ENCODE measurements around the gene KDM2A.

KDM2A gene

DNA sequence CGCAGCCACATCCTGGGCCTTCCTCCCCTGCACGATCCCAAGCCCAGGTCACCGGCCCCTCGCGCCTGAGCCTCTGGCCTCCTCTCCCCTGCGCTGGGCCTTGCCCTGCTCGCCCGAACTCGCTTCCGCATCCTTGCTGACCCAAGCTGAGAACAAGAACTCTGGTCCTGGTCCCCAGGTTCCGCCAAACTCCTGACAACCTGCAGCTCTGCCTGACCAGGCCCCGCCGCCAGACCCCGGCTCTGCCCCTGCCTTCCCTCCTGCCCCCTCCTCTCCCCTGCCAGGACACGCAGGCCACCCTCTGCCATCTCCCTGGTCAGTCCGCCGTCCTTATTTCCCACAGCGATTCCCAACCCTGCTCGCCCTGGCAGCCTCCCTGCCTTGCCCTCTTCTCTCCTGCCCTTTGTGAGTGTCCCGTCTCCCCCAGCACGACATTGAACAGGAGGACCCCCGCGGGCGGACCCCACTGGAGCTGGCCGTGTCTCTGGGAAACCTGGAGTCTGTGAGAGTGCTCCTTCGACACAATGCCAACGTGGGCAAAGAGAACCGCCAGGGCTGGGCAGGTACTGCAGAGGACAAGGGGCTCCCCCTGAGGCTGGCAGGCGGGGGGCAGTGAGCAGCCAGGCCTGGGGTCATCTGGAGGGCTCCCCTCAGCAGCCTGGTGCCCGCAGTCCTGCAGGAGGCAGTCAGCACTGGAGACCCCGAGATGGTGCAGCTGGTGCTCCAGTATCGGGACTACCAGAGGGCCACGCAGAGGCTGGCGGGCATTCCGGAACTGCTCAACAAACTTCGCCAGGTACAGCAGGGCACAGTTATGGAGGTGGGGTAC is 170.8 kb downstream of the KDM2A start:
- Histone ChIP-seq H3K23ac (ENCODE audit: low read length in 2 of 2) (peak overlapping the region in 1 of 2 experiments; percentile 75), H3K4me1 (ENCODE audit: control insufficient read depth, insufficient read depth, low read depth, low read length) (peaks cover 33% of the 10 kb centered on the region), H3K27ac (ENCODE audit: low read length, poor library complexity, severe bottlenecking) (peak overlapping the region; percentile 30), H3K79me1 (replicated peaks; ENCODE audit: low read length, poor library complexity, severe bottlenecking) (peaks cover 30% of the 10 kb centered on the region), H3K14ac (ENCODE audit: low read length in 2 of 2) (peak overlapping the region in 1 of 2 experiments; percentile 96), H2AFZ (ENCODE audit: low read depth, low read length) (no peak overlapping the region), H2BK5ac (ENCODE audit: low read depth, low read length, poor library complexity, severe bottlenecking) (no peak overlapping the region), H2BK12ac (ENCODE audit: low read length in 2 of 2) (peak overlapping the region in 1 of 2 experiments; percentile 54), H2AK5ac (ENCODE audit: low read length, severe bottlenecking) (peak overlapping the region; percentile 55), H3K9ac (ENCODE audit: low read length) (peak overlapping the region; percentile 90), H4K8ac (ENCODE audit: low read length) (peak overlapping the region; percentile 81), H3K4ac (ENCODE audit: low read depth in 1 of 2, low read length in 2 of 2) (peak overlapping the region; percentile 10 to 96), H4K91ac (ENCODE audit: low read length) (peak overlapping the region; percentile 15), H2BK120ac (ENCODE audit: low read depth, low read length) (peak overlapping the region; percentile 65), H3K27me3 (ENCODE audit: control insufficient read depth in 1 of 2, insufficient read depth in 1 of 2, low read length in 2 of 2) (no peaks in the 10 kb centered on the region), H3K36me3 (ENCODE audit: control insufficient read depth in 1 of 2, insufficient read depth in 2 of 2, low read depth in 1 of 2, low read length in 2 of 2) (peaks cover 55 to 61% of the 10 kb centered on the region in 2 experiments), H3K4me2 (ENCODE audit: low read length, poor library complexity, severe bottlenecking) (peak overlapping the region; percentile 78), H3K18ac (ENCODE audit: low read depth in 1 of 2, low read length in 2 of 2) (peak overlapping the region; percentile 49 to 90), H3K9me3 (ENCODE audit: control insufficient read depth, low read length) (peaks cover 3% of the 10 kb centered on the region), H3K4me3 (ENCODE audit: insufficient read depth in 1 of 2, low read depth in 1 of 2, low read length in 2 of 2) (peak overlapping the region; percentile 63 to 90), H2BK15ac (ENCODE audit: low read depth, poor library complexity, severe bottlenecking) (peak overlapping the region; percentile 97)
- no peak for DNase-seq
- 38% methylated on average over 35 of the region's 36 CpGs for WGBS

DNA sequence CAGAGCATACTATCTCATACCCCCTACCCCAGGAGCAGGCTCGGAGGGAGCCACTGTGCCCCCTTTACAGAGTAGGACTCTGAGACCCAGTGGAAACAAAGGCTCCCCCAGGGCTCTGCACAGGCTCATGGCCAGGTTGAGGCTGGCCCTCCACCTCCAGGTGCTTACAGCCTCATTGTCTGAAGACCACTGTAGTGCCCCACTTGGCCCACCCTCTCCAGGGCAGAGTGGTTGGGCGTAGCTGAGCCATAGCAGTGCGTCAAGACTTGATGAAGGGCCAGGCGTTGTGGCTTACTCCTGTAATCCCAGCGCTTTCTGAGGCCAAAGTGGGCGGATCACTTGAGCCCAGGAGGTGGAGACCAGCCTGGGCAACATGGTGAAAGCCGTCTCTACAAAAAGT is 171.7 kb downstream of the KDM2A start:
- H4K8ac ChIP-seq (ENCODE audit: low read length), result no peak overlapping the region
- no peak overlapping the region for H2BK12ac ChIP-seq (ENCODE audit: low read length in 2 of 2)
- H2BK5ac ChIP-seq (ENCODE audit: low read depth, low read length, poor library complexity, severe bottlenecking), result no peak overlapping the region
- peak overlapping the region; percentile 90 for H3K9ac ChIP-seq (ENCODE audit: low read length)
- H3K27me3 ChIP-seq (ENCODE audit: control insufficient read depth in 1 of 2, insufficient read depth in 1 of 2, low read length in 2 of 2), result no peaks in the 10 kb centered on the region
- H3K36me3 ChIP-seq (ENCODE audit: control insufficient read depth in 1 of 2, insufficient read depth in 2 of 2, low read depth in 1 of 2, low read length in 2 of 2), result peaks cover 52 to 62% of the 10 kb centered on the region in 2 experiments
- no peak overlapping the region for H3K14ac ChIP-seq (ENCODE audit: low read length in 2 of 2)
- peak overlapping the region in 1 of 2 experiments; percentile 90 for H3K4me3 ChIP-seq (ENCODE audit: insufficient read depth in 1 of 2, low read depth in 1 of 2, low read length in 2 of 2)
- H3K9me3 ChIP-seq (ENCODE audit: control insufficient read depth, low read length), result peaks cover 9% of the 10 kb centered on the region
- H2AK5ac ChIP-seq (ENCODE audit: low read length, severe bottlenecking), result no peak overlapping the region
- peaks cover 23% of the 10 kb centered on the region for H3K79me1 ChIP-seq (replicated peaks; ENCODE audit: low read length, poor library complexity, severe bottlenecking)
- 95% methylated on average over 7 of the region's 7 CpGs for WGBS
- H3K4me1 ChIP-seq (ENCODE audit: control insufficient read depth, insufficient read depth, low read depth, low read length), result peaks cover 33% of the 10 kb centered on the region
- no peak overlapping the region for H3K4me2 ChIP-seq (ENCODE audit: low read length, poor library complexity, severe bottlenecking)
- no peak overlapping the region for H2BK15ac ChIP-seq (ENCODE audit: low read depth, poor library complexity, severe bottlenecking)
- no peak overlapping the region for H2AFZ ChIP-seq (ENCODE audit: low read depth, low read length)
- no peak overlapping the region for H4K91ac ChIP-seq (ENCODE audit: low read length)
- H3K27ac ChIP-seq (ENCODE audit: low read length, poor library complexity, severe bottlenecking), result no peak overlapping the region
- H3K4ac ChIP-seq (ENCODE audit: low read depth in 1 of 2, low read length in 2 of 2), result no peak overlapping the region
- no peak overlapping the region for H3K18ac ChIP-seq (ENCODE audit: low read depth in 1 of 2, low read length in 2 of 2)
- no peak overlapping the region for H2BK120ac ChIP-seq (ENCODE audit: low read depth, low read length)
- no peak overlapping the region for H3K23ac ChIP-seq (ENCODE audit: low read length in 2 of 2)
- no peak for DNase-seq

DNA sequence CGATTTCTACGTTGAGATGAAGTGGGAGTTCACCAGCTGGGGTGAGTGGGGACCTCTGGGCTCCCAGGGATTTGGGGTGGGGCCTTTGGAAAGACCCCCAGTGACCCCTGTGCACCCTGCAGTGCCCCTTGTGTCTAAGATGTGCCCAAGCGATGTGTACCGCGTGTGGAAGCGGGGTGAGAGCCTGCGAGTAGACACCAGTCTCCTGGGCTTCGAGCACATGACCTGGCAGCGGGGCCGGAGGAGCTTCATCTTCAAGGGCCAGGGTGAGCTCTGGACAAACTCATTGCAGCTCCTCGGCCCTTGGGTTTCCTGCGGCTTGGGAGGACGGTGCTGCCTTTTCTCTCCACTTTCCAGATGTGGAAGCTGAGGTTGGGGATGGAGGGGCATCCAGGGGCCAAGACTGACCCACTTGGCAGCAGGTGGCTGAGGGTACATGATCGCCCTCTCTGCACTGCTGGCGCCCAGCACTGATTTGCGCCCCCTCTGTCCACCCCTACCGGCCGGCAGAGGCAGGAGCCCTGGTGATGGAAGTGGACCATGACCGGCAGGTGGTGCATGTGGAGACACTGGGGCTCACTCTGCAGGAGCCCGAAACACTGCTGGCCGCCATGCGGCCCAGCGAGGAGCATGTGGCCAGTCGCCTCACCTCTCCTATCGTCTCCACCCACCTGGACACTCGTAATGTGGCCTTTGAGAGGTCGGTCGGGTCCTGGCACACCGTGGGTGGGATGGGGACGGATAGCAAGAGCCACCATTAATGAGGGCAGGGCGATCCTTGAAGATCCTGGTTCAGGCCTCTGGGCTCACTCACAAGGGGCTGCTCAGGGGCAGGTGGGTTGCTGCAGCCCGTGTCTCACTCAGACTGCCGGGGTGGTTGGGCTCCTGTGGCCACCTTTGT is 172.7 kb downstream of the KDM2A start:
- Histone ChIP-seq H2BK12ac (ENCODE audit: low read length in 2 of 2) (no peak overlapping the region), H3K18ac (ENCODE audit: low read depth in 1 of 2, low read length in 2 of 2) (no peak overlapping the region), H3K4me2 (ENCODE audit: low read length, poor library complexity, severe bottlenecking) (no peak overlapping the region), H4K91ac (ENCODE audit: low read length) (no peak overlapping the region), H3K9ac (ENCODE audit: low read length) (peak overlapping the region; percentile 14), H3K4ac (ENCODE audit: low read depth in 1 of 2, low read length in 2 of 2) (no peak overlapping the region), H3K36me3 (ENCODE audit: control insufficient read depth in 1 of 2, insufficient read depth in 2 of 2, low read depth in 1 of 2, low read length in 2 of 2) (peaks cover 46 to 65% of the 10 kb centered on the region in 2 experiments), H3K9me3 (ENCODE audit: control insufficient read depth, low read length) (peaks cover 17% of the 10 kb centered on the region), H3K14ac (ENCODE audit: low read length in 2 of 2) (no peak overlapping the region), H2AFZ (ENCODE audit: low read depth, low read length) (no peak overlapping the region), H2BK5ac (ENCODE audit: low read depth, low read length, poor library complexity, severe bottlenecking) (no peak overlapping the region), H2AK5ac (ENCODE audit: low read length, severe bottlenecking) (no peak overlapping the region), H4K8ac (ENCODE audit: low read length) (peak overlapping the region; percentile 27), H3K27me3 (ENCODE audit: control insufficient read depth in 1 of 2, insufficient read depth in 1 of 2, low read length in 2 of 2) (no peaks in the 10 kb centered on the region), H3K4me3 (ENCODE audit: insufficient read depth in 1 of 2, low read depth in 1 of 2, low read length in 2 of 2) (peak overlapping the region in 1 of 2 experiments; percentile 90), H2BK15ac (ENCODE audit: low read depth, poor library complexity, severe bottlenecking) (no peak overlapping the region), H3K27ac (ENCODE audit: low read length, poor library complexity, severe bottlenecking) (no peak overlapping the region), H2BK120ac (ENCODE audit: low read depth, low read length) (no peak overlapping the region), H3K4me1 (ENCODE audit: control insufficient read depth, insufficient read depth, low read depth, low read length) (peaks cover 33% of the 10 kb centered on the region), H3K79me1 (replicated peaks; ENCODE audit: low read length, poor library complexity, severe bottlenecking) (peaks cover 17% of the 10 kb centered on the region), H3K23ac (ENCODE audit: low read length in 2 of 2) (no peak overlapping the region)
- WGBS, result 97% methylated on average over 33 of the region's 33 CpGs
- no peak for DNase-seq

DNA sequence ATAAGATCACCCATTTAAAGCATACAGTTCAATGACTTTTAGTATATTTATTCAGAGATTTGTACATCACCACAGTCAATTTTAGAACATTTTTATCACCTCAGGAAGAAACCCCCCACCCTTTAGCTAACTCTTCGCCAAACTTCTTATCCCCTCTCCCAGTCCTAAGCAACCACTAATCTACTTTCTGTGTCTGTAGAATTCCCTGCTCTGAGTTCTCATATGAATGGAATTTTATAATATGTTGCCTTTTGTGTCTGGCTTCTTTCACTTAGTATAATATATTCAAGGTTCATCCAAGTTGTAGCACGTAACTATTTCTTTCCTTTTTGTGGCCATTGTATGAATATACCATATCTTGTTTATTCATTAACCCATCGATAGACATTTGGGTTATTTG is 173.6 kb downstream of the KDM2A start:
- H3K9ac ChIP-seq (ENCODE audit: low read length), result no peak overlapping the region
- H3K79me1 ChIP-seq (replicated peaks; ENCODE audit: low read length, poor library complexity, severe bottlenecking), result peaks cover 12% of the 10 kb centered on the region
- no peak overlapping the region for H3K14ac ChIP-seq (ENCODE audit: low read length in 2 of 2)
- H3K27ac ChIP-seq (ENCODE audit: low read length, poor library complexity, severe bottlenecking), result no peak overlapping the region
- no peak overlapping the region for H2BK12ac ChIP-seq (ENCODE audit: low read length in 2 of 2)
- no peak for DNase-seq
- no peak overlapping the region for H3K4ac ChIP-seq (ENCODE audit: low read depth in 1 of 2, low read length in 2 of 2)
- no peak overlapping the region for H2AK5ac ChIP-seq (ENCODE audit: low read length, severe bottlenecking)
- no peak overlapping the region for H2BK120ac ChIP-seq (ENCODE audit: low read depth, low read length)
- peaks cover 17% of the 10 kb centered on the region for H3K9me3 ChIP-seq (ENCODE audit: control insufficient read depth, low read length)
- H3K23ac ChIP-seq (ENCODE audit: low read length in 2 of 2), result no peak overlapping the region
- no peaks in the 10 kb centered on the region for H3K27me3 ChIP-seq (ENCODE audit: control insufficient read depth in 1 of 2, insufficient read depth in 1 of 2, low read length in 2 of 2)
- H2AFZ ChIP-seq (ENCODE audit: low read depth, low read length), result no peak overlapping the region
- H3K4me2 ChIP-seq (ENCODE audit: low read length, poor library complexity, severe bottlenecking), result no peak overlapping the region
- H3K18ac ChIP-seq (ENCODE audit: low read depth in 1 of 2, low read length in 2 of 2), result no peak overlapping the region
- 100% methylated on average over 1 of the region's 3 CpGs for WGBS
- H2BK15ac ChIP-seq (ENCODE audit: low read depth, poor library complexity, severe bottlenecking), result no peak overlapping the region
- no peak overlapping the region for H4K91ac ChIP-seq (ENCODE audit: low read length)
- peaks cover 28% of the 10 kb centered on the region for H3K4me1 ChIP-seq (ENCODE audit: control insufficient read depth, insufficient read depth, low read depth, low read length)
- H3K4me3 ChIP-seq (ENCODE audit: insufficient read depth in 1 of 2, low read depth in 1 of 2, low read length in 2 of 2), result peak overlapping the region in 1 of 2 experiments; percentile 9
- H3K36me3 ChIP-seq (ENCODE audit: control insufficient read depth in 1 of 2, insufficient read depth in 2 of 2, low read depth in 1 of 2, low read length in 2 of 2), result peaks cover 42 to 67% of the 10 kb centered on the region in 2 experiments
- no peak overlapping the region for H4K8ac ChIP-seq (ENCODE audit: low read length)
- H2BK5ac ChIP-seq (ENCODE audit: low read depth, low read length, poor library complexity, severe bottlenecking), result no peak overlapping the region

Data from mesenchymal stem cell (in vitro differentiated cells and primary cell).